ENCODE results near the gene PEX10. TPM values are rescaled to one million over a fixed set of nuclear protein-coding genes. Genes with fewer than 3 reads are reported as not detected.

Gene PEX10
- total and polyA plus RNA-seq, 3 experiments from 2014 or later, result 8.9 to 26.2 (median 25.6) TPM

DNA sequence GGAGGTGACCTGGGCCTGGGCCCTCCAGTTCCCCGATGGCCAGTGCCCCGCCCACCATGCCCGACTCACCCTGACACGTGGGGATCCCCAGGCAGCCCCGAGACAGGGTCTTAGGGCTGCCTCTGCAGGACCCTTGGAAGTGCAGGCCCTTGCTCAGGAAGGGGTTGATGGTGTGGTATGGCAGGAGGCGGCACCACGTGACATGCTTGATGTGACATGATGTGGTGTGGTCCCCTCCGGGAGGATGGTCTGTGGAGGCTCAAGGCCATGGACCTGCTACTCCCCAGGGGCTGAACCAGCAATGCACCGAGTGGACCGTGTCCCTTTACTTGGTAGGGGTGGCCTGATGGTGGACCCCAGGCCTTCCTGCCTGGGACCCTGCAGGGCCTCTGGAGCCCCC is 41.9 kb upstream of the PEX10 start:
- Mint-ChIP-seq H3K27ac (no peak overlapping the region), H3K27me3 (no peaks in the 10 kb centered on the region)
- CTCF ChIA-PET, result no interaction called here

DNA sequence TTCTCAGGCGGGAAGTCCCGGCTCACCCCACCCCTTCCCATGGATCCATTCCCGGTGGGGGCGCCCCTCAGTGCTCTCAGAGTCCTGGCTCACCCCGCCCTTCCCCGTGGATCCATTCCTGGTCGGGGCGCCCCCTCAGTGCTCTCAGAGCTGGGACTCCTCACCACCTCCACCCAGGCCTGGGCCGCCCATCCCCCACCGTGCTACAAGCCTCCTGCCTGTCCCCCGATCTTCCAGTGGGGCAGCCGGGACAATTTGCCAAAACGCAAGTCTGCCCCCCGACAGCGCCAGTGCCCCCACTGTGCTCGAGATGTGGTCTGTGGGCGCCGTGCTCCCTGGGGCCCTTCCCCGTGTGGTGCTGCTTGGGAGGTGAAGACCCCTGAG is 40.6 kb upstream of the PEX10 start:
- H3K4me1 Mint-ChIP-seq, result no peaks in the 10 kb centered on the region
- CTCF ChIA-PET, result no interaction called here
- Histone ChIP-seq H3K27ac (ENCODE audit: low read depth, low read length) (no peak overlapping the region), H3K9me3 (ENCODE audit: low read length) (no peaks in the 10 kb centered on the region), H3K27me3 (ENCODE audit: insufficient read depth, low read length, poor library complexity, severe bottlenecking) (no peaks in the 10 kb centered on the region), H3K36me3 (ENCODE audit: insufficient read depth, low read length) (no peaks in the 10 kb centered on the region), H3K4me1 (ENCODE audit: insufficient read depth, low read length) (no peaks in the 10 kb centered on the region), H3K4me3 (ENCODE audit: low read length) (no peak overlapping the region)
- peak overlapping the region in 1 of 8 donors; percentile 26 for H3K27ac Mint-ChIP-seq
- DNase-seq, result no peak
- POLR2A ChIA-PET, result no interaction called here
- H3K27me3 Mint-ChIP-seq, result no peaks in the 10 kb centered on the region
- H3K4me3 Mint-ChIP-seq, result no peak overlapping the region
- H3K9me3 Mint-ChIP-seq, result no peaks in the 10 kb centered on the region
- H3K36me3 Mint-ChIP-seq, result no peaks in the 10 kb centered on the region

More for the DNA sequence above, 41.9 kb upstream of the PEX10 start:
- Mint-ChIP-seq H3K4me3 (no peak overlapping the region), H3K9me3 (no peaks in the 10 kb centered on the region), H3K4me1 (no peaks in the 10 kb centered on the region), H3K36me3 (no peaks in the 10 kb centered on the region)
- POLR2A ChIA-PET, result no interaction called here
- H3K9me3 ChIP-seq (ENCODE audit: low read length), result no peaks in the 10 kb centered on the region
- H3K36me3 ChIP-seq (ENCODE audit: insufficient read depth, low read length), result no peaks in the 10 kb centered on the region
- no peaks in the 10 kb centered on the region for H3K27me3 ChIP-seq (ENCODE audit: insufficient read depth, low read length, poor library complexity, severe bottlenecking)
- no peak overlapping the region for H3K27ac ChIP-seq (ENCODE audit: low read depth, low read length)
- no peaks in the 10 kb centered on the region for H3K4me1 ChIP-seq (ENCODE audit: insufficient read depth, low read length)
- DNase-seq, result no peak
- H3K4me3 ChIP-seq (ENCODE audit: low read length), result no peak overlapping the region

DNA sequence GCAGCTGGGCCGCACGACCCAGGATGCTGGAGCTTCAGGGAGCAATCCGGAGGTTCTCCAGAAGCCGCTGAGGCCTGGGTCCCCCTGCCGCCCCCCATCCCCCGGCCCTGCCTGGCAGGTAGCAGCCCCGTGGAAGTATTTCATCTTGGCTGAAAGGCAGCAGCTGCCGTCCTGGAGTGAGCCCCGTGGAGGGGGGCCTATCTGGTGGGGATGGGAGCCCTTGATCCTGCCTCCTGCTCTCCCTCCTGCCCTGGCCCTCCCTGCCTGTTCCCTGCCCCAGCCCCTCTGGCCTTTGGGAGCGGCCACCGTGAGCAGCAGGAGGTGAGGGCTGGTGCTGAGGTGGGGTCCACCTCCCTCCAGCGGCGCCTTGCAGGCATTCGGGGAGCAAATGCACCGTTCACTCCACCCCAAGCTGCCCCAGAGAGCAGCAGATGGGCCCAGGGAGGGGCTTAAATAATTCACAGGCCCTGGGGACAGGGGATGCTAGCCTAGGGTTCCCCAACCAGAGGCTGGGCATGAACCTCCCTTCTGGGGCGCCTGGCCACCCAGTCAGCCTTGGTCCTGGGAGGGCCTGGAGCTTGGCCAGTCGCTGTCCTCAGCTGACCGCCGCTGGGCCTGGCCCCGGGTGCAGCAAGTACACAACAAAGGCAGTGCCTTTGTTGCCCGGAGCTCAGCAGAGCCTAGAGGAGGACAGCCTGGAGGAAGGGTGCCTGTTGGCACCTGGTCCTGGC is 40.0 kb upstream of the PEX10 start:
- ChIA-PET POLR2A (no interaction called here), CTCF (no interaction called here)
- H3K4me3 ChIP-seq (ENCODE audit: low read length), result no peak overlapping the region
- H3K4me3 Mint-ChIP-seq, result no peak overlapping the region
- no peaks in the 10 kb centered on the region for H3K4me1 ChIP-seq (ENCODE audit: insufficient read depth, low read length)
- H3K4me1 Mint-ChIP-seq, result no peaks in the 10 kb centered on the region
- H3K36me3 Mint-ChIP-seq, result no peaks in the 10 kb centered on the region
- H3K27me3 Mint-ChIP-seq, result no peaks in the 10 kb centered on the region
- no peaks in the 10 kb centered on the region for H3K9me3 Mint-ChIP-seq
- no peak for DNase-seq
- no peaks in the 10 kb centered on the region for H3K9me3 ChIP-seq (ENCODE audit: low read length)
- H3K27ac ChIP-seq (ENCODE audit: low read depth, low read length), result no peak overlapping the region
- no peaks in the 10 kb centered on the region for H3K27me3 ChIP-seq (ENCODE audit: insufficient read depth, low read length, poor library complexity, severe bottlenecking)
- no peak overlapping the region for H3K27ac Mint-ChIP-seq
- H3K36me3 ChIP-seq (ENCODE audit: insufficient read depth, low read length), result no peaks in the 10 kb centered on the region

DNA sequence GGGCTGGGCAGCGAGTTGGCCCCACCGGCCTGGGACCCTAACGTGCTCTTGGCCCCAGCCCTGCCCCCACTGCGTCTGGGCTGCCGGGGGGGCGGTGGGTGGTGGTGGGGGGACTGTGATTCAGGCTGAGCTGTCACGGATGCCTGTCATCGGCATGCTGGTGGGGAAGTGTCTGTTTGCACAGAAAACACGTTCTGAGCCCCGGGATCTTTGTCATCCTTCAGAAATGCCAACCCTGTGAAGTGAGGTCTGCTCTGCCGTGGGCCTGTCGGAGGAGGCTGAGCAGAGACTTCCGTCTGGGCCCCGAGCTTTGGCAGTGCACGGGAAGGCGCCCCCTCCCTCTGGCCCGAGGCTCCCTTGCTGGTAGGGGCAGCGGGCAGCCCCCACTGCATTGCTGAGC is 39.4 kb upstream of the PEX10 start:
- CTCF ChIA-PET, result no interaction called here
- Histone ChIP-seq H3K27ac (ENCODE audit: low read depth, low read length) (no peak overlapping the region), H3K36me3 (ENCODE audit: insufficient read depth, low read length) (no peaks in the 10 kb centered on the region), H3K4me3 (ENCODE audit: low read length) (no peak overlapping the region), H3K4me1 (ENCODE audit: insufficient read depth, low read length) (no peaks in the 10 kb centered on the region), H3K9me3 (ENCODE audit: low read length) (no peaks in the 10 kb centered on the region), H3K27me3 (ENCODE audit: insufficient read depth, low read length, poor library complexity, severe bottlenecking) (no peaks in the 10 kb centered on the region)
- Mint-ChIP-seq H3K36me3 (no peaks in the 10 kb centered on the region), H3K27ac (no peak overlapping the region), H3K27me3 (no peaks in the 10 kb centered on the region), H3K4me1 (no peaks in the 10 kb centered on the region), H3K9me3 (no peaks in the 10 kb centered on the region), H3K4me3 (no peak overlapping the region)
- DNase-seq, result no peak
- POLR2A ChIA-PET, result no interaction called here

DNA sequence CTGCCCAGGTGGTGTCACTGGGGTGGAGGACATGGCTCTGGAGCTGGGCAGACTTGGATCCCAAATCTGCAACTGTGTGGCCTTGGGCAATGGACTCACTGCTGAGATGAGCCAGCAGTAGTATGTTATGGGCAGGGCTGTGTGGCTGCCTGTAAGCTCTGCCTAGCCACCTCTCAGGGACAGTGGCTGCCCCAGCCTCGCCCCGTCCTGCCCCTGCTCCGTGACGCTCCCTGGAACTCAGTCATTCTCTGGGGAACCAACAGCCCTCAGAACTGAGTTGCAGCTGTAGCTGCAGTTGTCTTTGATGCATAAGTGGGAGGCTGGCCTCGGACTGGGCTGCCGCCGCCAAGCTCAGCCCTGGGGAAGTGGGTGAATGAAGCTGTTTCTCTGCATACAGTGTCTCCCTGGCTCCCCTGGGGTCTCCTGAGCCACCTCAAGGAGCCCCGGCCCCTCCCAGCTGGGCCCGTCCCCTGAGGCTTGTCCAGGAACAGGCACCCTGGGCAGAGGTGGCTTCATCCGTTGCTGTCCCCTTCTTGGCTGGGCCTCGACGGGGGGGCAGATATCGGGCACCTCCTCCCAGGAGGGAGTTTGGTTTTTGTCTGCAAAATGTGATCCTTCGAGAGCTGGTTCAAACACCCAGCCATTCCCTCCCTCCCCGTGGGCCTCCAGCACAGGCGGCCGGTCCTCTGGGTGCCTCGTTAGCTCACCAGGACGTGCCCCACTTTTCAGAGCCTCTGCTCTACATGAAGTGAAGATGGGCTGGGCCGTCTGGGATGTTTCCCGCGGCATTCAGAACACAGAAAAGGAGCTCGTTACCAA is 37.5 kb upstream of the PEX10 start:
- DNase-seq, result no peak
- Histone ChIP-seq H3K9me3 (ENCODE audit: low read length) (no peaks in the 10 kb centered on the region), H3K36me3 (ENCODE audit: insufficient read depth, low read length) (no peaks in the 10 kb centered on the region), H3K4me1 (ENCODE audit: insufficient read depth, low read length) (no peaks in the 10 kb centered on the region), H3K4me3 (ENCODE audit: low read length) (no peak overlapping the region), H3K27ac (ENCODE audit: low read depth, low read length) (no peak overlapping the region), H3K27me3 (ENCODE audit: insufficient read depth, low read length, poor library complexity, severe bottlenecking) (peaks cover under 1% of the 10 kb centered on the region)
- POLR2A ChIA-PET, result no interaction called here
- CTCF ChIA-PET, result no interaction called here
- H3K4me1 Mint-ChIP-seq, result no peaks in the 10 kb centered on the region
- no peaks in the 10 kb centered on the region for H3K36me3 Mint-ChIP-seq
- no peaks in the 10 kb centered on the region for H3K9me3 Mint-ChIP-seq
- H3K27ac Mint-ChIP-seq, result no peak overlapping the region
- H3K27me3 Mint-ChIP-seq, result peaks cover 0 to 4% of the 10 kb centered on the region in 2 donors
- H3K4me3 Mint-ChIP-seq, result peak overlapping the region in 1 of 7 donors; percentile 36

DNA sequence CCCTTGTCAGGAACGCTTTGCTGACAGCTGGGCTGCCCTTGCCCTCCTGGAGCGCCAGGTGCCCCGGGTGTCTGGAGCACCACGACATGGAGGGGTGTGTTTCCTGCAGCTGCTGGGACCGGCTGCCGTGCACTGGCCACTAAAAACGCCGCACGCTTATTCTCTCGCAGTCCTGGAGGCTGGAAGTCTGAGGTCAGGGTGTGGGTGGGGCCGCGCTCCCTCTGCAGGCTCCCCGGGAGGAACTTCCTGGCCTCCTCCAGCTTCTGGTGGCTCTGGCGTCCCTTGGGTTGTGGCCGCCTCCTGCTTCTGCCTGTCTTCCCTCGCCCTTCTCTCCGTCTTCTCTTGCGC is 35.7 kb upstream of the PEX10 start:
- Mint-ChIP-seq H3K9me3 (no peaks in the 10 kb centered on the region), H3K27me3 (peaks cover 0 to 8% of the 10 kb centered on the region in 2 donors), H3K4me3 (no peak overlapping the region), H3K36me3 (no peaks in the 10 kb centered on the region), H3K4me1 (no peaks in the 10 kb centered on the region), H3K27ac (no peak overlapping the region)
- Histone ChIP-seq H3K4me3 (ENCODE audit: low read length) (no peak overlapping the region), H3K9me3 (ENCODE audit: low read length) (no peaks in the 10 kb centered on the region), H3K27me3 (ENCODE audit: insufficient read depth, low read length, poor library complexity, severe bottlenecking) (peaks cover 12% of the 10 kb centered on the region), H3K4me1 (ENCODE audit: insufficient read depth, low read length) (no peaks in the 10 kb centered on the region), H3K27ac (ENCODE audit: low read depth, low read length) (no peak overlapping the region), H3K36me3 (ENCODE audit: insufficient read depth, low read length) (no peaks in the 10 kb centered on the region)
- ChIA-PET POLR2A (no interaction called here), CTCF (no interaction called here)
- DNase-seq, result no peak

DNA sequence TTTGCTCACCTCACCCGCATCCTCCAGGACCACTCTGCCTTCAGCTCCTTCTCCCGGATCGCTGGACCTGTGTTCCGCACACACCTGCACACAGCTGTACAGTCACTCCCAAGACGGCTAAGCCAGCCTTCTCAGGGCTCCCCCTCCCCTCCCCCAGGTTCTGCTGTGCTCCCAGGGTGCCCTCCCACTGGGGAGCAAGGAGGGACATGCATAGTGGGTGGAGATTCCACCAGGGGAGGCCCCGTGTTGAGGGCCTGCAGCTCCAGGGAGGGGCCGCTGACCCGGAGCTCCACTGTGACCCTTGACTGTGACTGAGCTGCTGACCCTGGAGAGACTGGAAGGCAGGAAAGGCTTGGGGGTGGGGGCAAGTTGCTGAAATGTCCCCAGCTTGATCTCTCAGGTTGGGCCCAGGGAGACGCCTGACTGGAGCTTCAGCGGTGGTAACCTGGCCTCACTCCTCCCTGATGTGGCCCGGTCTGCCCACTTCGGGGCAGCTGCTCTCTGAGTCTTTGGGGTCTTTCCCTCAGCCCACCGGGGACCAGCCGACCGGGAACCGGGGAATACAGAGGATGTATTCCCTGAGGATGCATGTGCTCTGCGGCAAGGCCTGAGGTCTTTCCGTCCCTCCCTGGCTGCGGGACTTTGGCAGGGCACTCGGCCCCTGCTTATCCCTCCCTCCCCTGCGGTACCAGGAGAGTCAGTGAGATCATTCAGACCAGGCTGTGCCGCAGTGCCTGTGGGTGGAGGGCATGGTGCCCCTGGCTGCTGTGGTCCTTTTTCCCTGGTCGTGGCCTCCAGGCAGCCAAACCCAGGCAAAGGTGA is 35.1 kb upstream of the PEX10 start:
- Mint-ChIP-seq H3K9me3 (no peaks in the 10 kb centered on the region), H3K27ac (no peak overlapping the region), H3K4me3 (no peak overlapping the region), H3K36me3 (no peaks in the 10 kb centered on the region), H3K4me1 (peaks cover 0 to 2% (median 0%) of the 10 kb centered on the region in 3 donors), H3K27me3 (peaks cover 4 to 11% of the 10 kb centered on the region in 2 donors)
- no peak overlapping the region for H3K4me3 ChIP-seq (ENCODE audit: low read length)
- ChIA-PET CTCF (no interaction called here), POLR2A (no interaction called here)
- H3K9me3 ChIP-seq (ENCODE audit: low read length), result no peaks in the 10 kb centered on the region
- peaks cover 18% of the 10 kb centered on the region for H3K27me3 ChIP-seq (ENCODE audit: insufficient read depth, low read length, poor library complexity, severe bottlenecking)
- no peaks in the 10 kb centered on the region for H3K4me1 ChIP-seq (ENCODE audit: insufficient read depth, low read length)
- no peaks in the 10 kb centered on the region for H3K36me3 ChIP-seq (ENCODE audit: insufficient read depth, low read length)
- no peak overlapping the region for H3K27ac ChIP-seq (ENCODE audit: low read depth, low read length)
- DNase-seq, result no peak

DNA sequence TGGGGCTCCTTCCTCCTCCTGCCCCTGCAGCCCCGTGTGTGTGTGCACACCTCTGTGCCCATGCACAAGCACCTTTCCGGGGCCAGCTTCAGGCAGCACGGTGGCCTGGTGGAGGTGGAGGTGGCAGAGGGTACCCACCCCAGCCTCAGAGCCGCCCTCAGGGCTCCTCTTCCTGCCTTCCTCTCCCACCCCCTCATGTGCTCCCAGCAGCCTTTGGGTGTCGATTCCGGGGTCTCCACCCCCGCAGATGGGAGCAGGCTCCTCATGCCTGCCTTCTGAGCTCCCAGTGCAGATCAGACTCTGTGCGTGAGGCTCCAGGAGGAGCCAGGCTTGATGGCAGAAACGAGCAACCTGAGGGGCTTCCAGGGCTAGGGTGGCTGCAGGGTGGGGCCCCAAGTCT is 34.5 kb upstream of the PEX10 start:
- peaks cover 6 to 13% of the 10 kb centered on the region in 2 donors for H3K27me3 Mint-ChIP-seq
- no peaks in the 10 kb centered on the region for H3K36me3 ChIP-seq (ENCODE audit: insufficient read depth, low read length)
- H3K27ac ChIP-seq (ENCODE audit: low read depth, low read length), result no peak overlapping the region
- no peaks in the 10 kb centered on the region for H3K9me3 ChIP-seq (ENCODE audit: low read length)
- H3K9me3 Mint-ChIP-seq, result no peaks in the 10 kb centered on the region
- peaks cover 0 to 2% (median 0%) of the 10 kb centered on the region in 3 donors for H3K4me1 Mint-ChIP-seq
- H3K27me3 ChIP-seq (ENCODE audit: insufficient read depth, low read length, poor library complexity, severe bottlenecking), result peaks cover 18% of the 10 kb centered on the region
- no peak overlapping the region for H3K4me3 ChIP-seq (ENCODE audit: low read length)
- H3K27ac Mint-ChIP-seq, result no peak overlapping the region
- no peak overlapping the region for H3K4me3 Mint-ChIP-seq
- no peaks in the 10 kb centered on the region for H3K4me1 ChIP-seq (ENCODE audit: insufficient read depth, low read length)
- POLR2A ChIA-PET, result no interaction called here
- H3K36me3 Mint-ChIP-seq, result no peaks in the 10 kb centered on the region
- DNase-seq, result no peak
- CTCF ChIA-PET, result no interaction called here
